ENCODE data around the gene CYP2A6.

CYP2A6 gene

GRCh38 chr19:40797166-40797962 is 52.9 kb downstream of the CYP2A6 start:
- DNase-seq: no peak
- in situ Hi-C loops (cut with HindIII; ENCODE audit: low pct_ligation_motif_present, low pct_unique_long_range_greater_than_20kb, low sequenced_read_pairs): no loop called here
